ENCODE results near the gene SP2.

DNA sequence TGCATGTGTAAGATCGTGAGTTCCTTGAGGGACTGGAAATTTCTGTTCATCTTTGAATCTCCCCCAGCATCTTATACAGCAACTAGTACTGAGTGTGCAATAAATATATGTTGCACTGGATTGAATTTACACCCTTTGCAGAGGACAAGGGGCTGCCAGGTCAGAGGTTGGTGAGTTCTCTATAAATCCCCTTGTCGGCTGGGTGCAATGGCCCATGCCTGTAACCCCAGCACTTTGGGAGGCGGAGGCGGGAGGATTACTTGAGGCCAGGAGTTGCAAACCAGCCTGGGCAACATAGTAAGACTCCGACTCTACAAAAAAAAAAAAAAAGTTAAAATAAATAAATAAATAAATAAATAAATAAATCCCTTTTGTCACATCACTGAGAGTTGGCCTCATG, 35.6 kb upstream of the SP2 start:
- TF ChIP-seq POLR2A (IDR thresholded peaks at IDR 0.05; ENCODE audit: low read length) (no peak), GATA1 (IDR thresholded peaks at IDR 0.05; ENCODE audit: low read depth, low read length) (no peak)
